Heart left ventricle (tissue), 16 donors: Measurements from ENCODE around the gene ULK4. TPM values are rescaled to one million over a fixed set of nuclear protein-coding genes. Genes with fewer than 3 reads are reported as not detected.
"Not testable (repeated sequence)": the region's sequence is repeated elsewhere in the genome, so short reads cannot be mapped to it uniquely, and the experiment has no call there.

Experiments
- ATAC-seq, 4 donors: fragments of 200-7000 bp; cut with Tn5 transposase; one replicate each; pipeline ENCODE4 v1.9.1; 2020 to 2022; ENCODE audit warnings: moderate library complexity in 4 of 4, mild to moderate bottlenecking in 3 of 4, moderate number of reproducible peaks in 1 of 4
- DNase-seq, 5 donors: peaks; one replicate each; pipeline ENCODE4 v3.0.0-alpha.2; 2020
- H3K27ac ChIP-seq, 12 donors: fragments of 200-600 bp; sonication (generic) in 4 of 12; one replicate each; pipeline versions ENCODE4 v1.5.0 to v1.8.0; 2016 to 2022; ENCODE audit warnings: mild to moderate bottlenecking in 2 of 12
- H3K27me3 ChIP-seq, 9 donors: fragments of 200-600 bp; sonication (generic) in 2 of 9; one replicate each; pipeline versions ENCODE4 v1.5.1 to v1.8.0; 2016 to 2022; ENCODE audit warnings: mild to moderate bottlenecking in 3 of 9
- H3K36me3 ChIP-seq, 9 donors: fragments of 200-600 bp; sonication (generic) in 2 of 9; one replicate each; pipeline versions ENCODE4 v1.5.0 to v1.8.0; 2018 to 2022; ENCODE audit warnings: mild to moderate bottlenecking in 2 of 9
- H3K4me1 ChIP-seq, 12 donors: fragments of 200-600 bp; sonication (generic) in 4 of 12; one replicate each; pipeline versions ENCODE4 v1.5.0 to v1.8.0; 2016 to 2022; ENCODE audit warnings: mild to moderate bottlenecking in 3 of 12
- H3K4me3 ChIP-seq, 12 donors: fragments of 200-600 bp; sonication (generic) in 4 of 12; one replicate each; pipeline versions ENCODE4 v1.5.0 to v1.8.0; 2017 to 2022; ENCODE audit warnings: mild to moderate bottlenecking in 9 of 12, moderate library complexity in 4 of 12
- H3K9me3 ChIP-seq, 12 donors: fragments of 200-600 bp; sonication (generic) in 4 of 12; one replicate each; pipeline versions ENCODE4 v1.5.0 to v1.8.0; 2016 to 2022; ENCODE audit warnings: mild to moderate bottlenecking in 1 of 12
- POLR2A ChIP-seq, 2 donors: fragments of 450-650 bp; IDR thresholded peaks; one replicate each; pipeline ENCODE4 v1.6.1; 2017; ENCODE audit warnings: antibody characterized with exemption in 2 of 2, mild to moderate bottlenecking in 2 of 2, moderate library complexity in 2 of 2
- WGBS, 4 donors: extraction: QIAGEN DNeasy Blood & Tissue Kit in 2 of 4; methylation state at CpG; one replicate each; pipeline versions ENCODE4 v1.1.5 to v1.1.7; 2013 to 2018; 5-methylcytosine and 5-hydroxymethylcytosine counted together
- intact Hi-C, 10 donors: fragments of 100-400 bp; cut with DNase I; formaldehyde crosslinking; loops; one replicate each; pipeline versions ENCODE4 v1.11.1 to v1.14.2; 2022
- polyA plus RNA-seq, 2 donors: library from polyadenylated mRNA; stranded (reverse); fragments of 200-250 nt; gene quantifications; one replicate each; pipeline ENCODE4 v1.2.3, GENCODE V29; 2013
- total RNA-seq, 9 donors: library from RNA; depleted of rRNA in 2 of 9; stranded (reverse); fragments of >200 nt in 2 of 9; fragmentation: NEBNext Ultra II Directional in 3 of 9; extraction: Animal tissue kit (Norgen Biotek cat#: 25700) in 3 of 9; gene quantifications; one replicate each; pipeline versions ENCODE4 v1.1.0 to v1.2.4, GENCODE V29; 2016 to 2023
- TF ChIP-seq, protein P1 (sequence below), 12 donors: fragments of 200-600 bp; sonication (generic) in 4 of 12; IDR thresholded peaks; one replicate each; pipeline versions ENCODE4 v1.5.0 to v1.8.0; 2018 to 2022; ENCODE audit warnings: antibody characterized with exemption in 12 of 12, mild to moderate bottlenecking in 5 of 12
- donor health status: ischemic (EF 13 %, LVEDD 7.1; RV severe dilation, severe dysfunction).
- donor health status: healthy with polysubstance abuse.
- donor health status: DM: no; HTN: yes; CAD: no.
- donor health status: DM: no; HTN: no; CAD: no.
- donor health status: ischemic (EF 25% LVEDD 6.9; RV normal size, moderate dysfunction).
- donor health status: ischemic (EF 25% LVEDD 5.7; RV mildly dilated, moderate dysfunction).
- donor health status: healthy.
- donor health status: DM: yes; HTN: yes; CAD: no.
- donor health status: ischemic (EF 35%, LVEDD 5.7; RV mildly dilated, moderate dysfunction).
- donor health status: nonischemic (EF 11% LVEDD 7.7; RV severe dilation, severe dysfunction).
- donor health status: DM: yes; HTN: yes; CAD: no.
- donor health status: PGD.
- donor health status: ischemic (EF 29% LVEDD 5.4; RV normal size, mild dysfunction).
- donor health status: nonischemic (EF 23%, LVEDD 6.1; RV moderate dilation, normal function).

ULK4 gene
- total and polyA plus RNA-seq, 11 donors = 0.91 to 6.1 (median 2.1) TPM

GRCh38 chr3:41411065-41411464, 550.8 kb downstream of the ULK4 start:
- ATAC-seq = no peak
- Histone ChIP-seq H3K9me3 (peaks cover 0 to 5% (median 0%) of the 10 kb centered on the region in 12 donors), H3K27me3 (no peaks in the 10 kb centered on the region), H3K4me3 (no peak overlapping the region), H3K36me3 (no peaks in the 10 kb centered on the region), H3K4me1 (no peaks in the 10 kb centered on the region), H3K27ac (no peak overlapping the region)
- TF ChIP-seq, protein P1, sequence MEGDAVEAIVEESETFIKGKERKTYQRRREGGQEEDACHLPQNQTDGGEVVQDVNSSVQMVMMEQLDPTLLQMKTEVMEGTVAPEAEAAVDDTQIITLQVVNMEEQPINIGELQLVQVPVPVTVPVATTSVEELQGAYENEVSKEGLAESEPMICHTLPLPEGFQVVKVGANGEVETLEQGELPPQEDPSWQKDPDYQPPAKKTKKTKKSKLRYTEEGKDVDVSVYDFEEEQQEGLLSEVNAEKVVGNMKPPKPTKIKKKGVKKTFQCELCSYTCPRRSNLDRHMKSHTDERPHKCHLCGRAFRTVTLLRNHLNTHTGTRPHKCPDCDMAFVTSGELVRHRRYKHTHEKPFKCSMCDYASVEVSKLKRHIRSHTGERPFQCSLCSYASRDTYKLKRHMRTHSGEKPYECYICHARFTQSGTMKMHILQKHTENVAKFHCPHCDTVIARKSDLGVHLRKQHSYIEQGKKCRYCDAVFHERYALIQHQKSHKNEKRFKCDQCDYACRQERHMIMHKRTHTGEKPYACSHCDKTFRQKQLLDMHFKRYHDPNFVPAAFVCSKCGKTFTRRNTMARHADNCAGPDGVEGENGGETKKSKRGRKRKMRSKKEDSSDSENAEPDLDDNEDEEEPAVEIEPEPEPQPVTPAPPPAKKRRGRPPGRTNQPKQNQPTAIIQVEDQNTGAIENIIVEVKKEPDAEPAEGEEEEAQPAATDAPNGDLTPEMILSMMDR (IDR thresholded peaks at IDR 0.05) = no peak
- no peak for TF ChIP-seq POLR2A (IDR thresholded peaks at IDR 0.05)
- intact Hi-C loops = no loop called here
- no peak for DNase-seq
- 50 to 65% (median 61%) methylated on average over 1 of the region's 1 CpG for WGBS, 4 donors

DNA sequence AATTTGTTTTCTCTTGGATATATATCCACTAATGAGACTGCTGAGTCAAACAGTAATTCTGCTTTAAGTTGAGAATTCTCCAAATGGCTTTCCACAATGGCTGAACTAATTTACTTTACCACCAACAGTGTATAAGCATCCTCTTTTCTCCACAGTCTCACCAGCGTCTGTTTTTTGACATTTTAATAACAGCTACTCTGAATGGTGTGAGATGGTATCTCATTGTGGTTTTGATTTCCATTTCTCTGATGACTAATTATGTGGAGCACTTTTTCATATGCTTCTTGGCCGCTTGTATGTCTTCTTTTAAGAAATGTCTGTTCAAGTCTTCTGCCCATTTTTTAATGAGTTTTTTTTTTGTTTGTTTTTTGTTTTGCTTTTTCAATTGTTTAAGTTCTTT, 556.4 kb downstream of the ULK4 start:
- Histone ChIP-seq H3K27ac (no peak overlapping the region), H3K36me3 (no peaks in the 10 kb centered on the region), H3K9me3 (peaks cover 0 to 6% (median 0%) of the 10 kb centered on the region in 12 donors), H3K4me1 (no peaks in the 10 kb centered on the region), H3K27me3 (no peaks in the 10 kb centered on the region), H3K4me3 (no peak overlapping the region)
- ATAC-seq (no peak), DNase-seq (no peak)
- 87 to 91% (median 90%) methylated on average over 2 of the region's 2 CpGs for WGBS, 4 donors
- TF ChIP-seq POLR2A (IDR thresholded peaks at IDR 0.05) = no peak
- TF ChIP-seq, protein P1 (IDR thresholded peaks at IDR 0.05) = no peak
- intact Hi-C loops = no loop called here

- intact Hi-C loops = no loop called here
- Histone ChIP-seq H3K27me3 (no peaks in the 10 kb centered on the region), H3K27ac (no peak overlapping the region), H3K9me3 (peaks cover 0 to 6% (median 0%) of the 10 kb centered on the region in 12 donors), H3K36me3 (no peaks in the 10 kb centered on the region), H3K4me3 (no peak overlapping the region), H3K4me1 (no peaks in the 10 kb centered on the region)
- ATAC-seq (no peak), DNase-seq (no peak)
- TF ChIP-seq POLR2A (IDR thresholded peaks at IDR 0.05) = no peak
- TF ChIP-seq, protein P1 (IDR thresholded peaks at IDR 0.05) = no peak
- 88 to 100% (median 98%) methylated on average over 1 of the region's 1 CpG for WGBS, 4 donors
Measured at GRCh38 chr3:41404582-41404981, 557.3 kb downstream of the ULK4 start.

- Histone ChIP-seq H3K27ac (no peak overlapping the region), H3K36me3 (no peaks in the 10 kb centered on the region), H3K4me1 (no peaks in the 10 kb centered on the region), H3K4me3 (no peak overlapping the region), H3K27me3 (no peaks in the 10 kb centered on the region), H3K9me3 (no peaks in the 10 kb centered on the region)
- DNase-seq (no peak), ATAC-seq (no peak)
- WGBS, 4 donors = 60 to 79% (median 67%) methylated on average over 1 of the region's 1 CpG
- intact Hi-C loops = no loop called here
- TF ChIP-seq POLR2A (IDR thresholded peaks at IDR 0.05) = no peak
- TF ChIP-seq, protein P1 (IDR thresholded peaks at IDR 0.05) = no peak
Measured at GRCh38 chr3:41394896-41395295, 567.0 kb downstream of the ULK4 start.

GRCh38 chr3:41370765-41371535, 591.0 kb downstream of the ULK4 start:
- intact Hi-C loops, H3K4me3 ChIP-seq, H3K27ac ChIP-seq, H3K27me3 ChIP-seq, H3K36me3 ChIP-seq, H3K4me1 ChIP-seq, ATAC-seq, DNase-seq: not testable (repeated sequence)
- H3K9me3 ChIP-seq = peaks cover 0 to 27% (median 0%) of the 10 kb centered on the region in 12 donors
- 58 to 64% (median 62%) methylated on average over 9 to 11 of the region's 11 CpGs for WGBS, 4 donors
